ENCODE data around the gene NR3C1.

- TF ChIP-seq CTCF (IDR thresholded peaks at IDR 0.05) (no peak), EP300 (IDR thresholded peaks at IDR 0.05) (no peak), POLR2A (IDR thresholded peaks at IDR 0.05; ENCODE audit: low read depth) (no peak)
These were observed 30.2 kb upstream of the NR3C1 start for GRCh38 chr5:143433670-143434069.
